H1 (cell line): ENCODE data around the gene EBNA1BP2. TPM values are rescaled to one million over a fixed set of nuclear protein-coding genes. Genes with fewer than 3 reads are reported as not detected.

Experiments used
- CTCF ChIA-PET: fragments of 300-600 bp; sonication (Branson Sonifier 250); formaldehyde crosslinking; loops from one replicate; lab custom pipeline; 2021; ENCODE audit not compliant: partially characterized antibody; lab: Charles Lee
- POLR2A ChIA-PET: fragments of 300-600 bp; sonication (Branson Sonifier 250); formaldehyde crosslinking; loops from one replicate; lab custom pipeline; 2021; ENCODE audit warnings: inconsistent platforms; ENCODE audit not compliant: partially characterized antibody; lab: Charles Lee
- DNase-seq, 2 experiments: peaks; one replicate each; pipeline versions ENCODE4 v3.0.0 to v3.0.0-alpha.2; 2010 to 2022; ENCODE audit warnings: low spot score in 2 of 2, low read depth in 1 of 2, mixed read lengths in 1 of 2
- FAIRE-seq: peaks from 2 replicates; lab custom pipeline; 2011; peaks lifted over from hg19 to GRCh38; lab: Jason Lieb, UNC
- H2AFZ ChIP-seq: 2 replicates; pipeline ENCODE4 v1.8.1; 2012; ENCODE audit warnings: low read length, inconsistent platforms
- H2AK5ac ChIP-seq: 2 replicates; pipeline ENCODE4 v1.6.1; 2013; ENCODE audit warnings: low read depth, low read length
- H2BK120ac ChIP-seq: replicated peaks from 2 replicates; pipeline ENCODE3; 2013; ENCODE audit warnings: low read depth, low read length, inconsistent platforms
- H2BK12ac ChIP-seq: 2 replicates; pipeline ENCODE4 v1.6.1; 2013; ENCODE audit warnings: low read depth, low read length
- H2BK15ac ChIP-seq: 2 replicates; pipeline ENCODE4 v1.6.1; 2013; ENCODE audit warnings: low read length
- H2BK20ac ChIP-seq: 2 replicates; pipeline ENCODE4 v1.6.1; 2013; ENCODE audit warnings: low read length
- H2BK5ac ChIP-seq: 2 replicates; pipeline ENCODE4 v1.6.1; 2013; ENCODE audit warnings: low read depth, low read length
- H3K14ac ChIP-seq: 2 replicates; pipeline ENCODE4 v1.6.1; 2013; ENCODE audit warnings: inconsistent platforms; ENCODE audit not compliant: insufficient read length
- H3K18ac ChIP-seq: 2 replicates; pipeline ENCODE4 v1.6.1; 2013; ENCODE audit warnings: low read length; ENCODE audit errors: extremely low read depth
- H3K23ac ChIP-seq: 2 replicates; pipeline ENCODE4 v1.6.1; 2013; ENCODE audit warnings: inconsistent platforms; ENCODE audit not compliant: insufficient read length
- H3K23me2 ChIP-seq: 2 replicates; pipeline ENCODE4 v1.6.1; 2013; ENCODE audit warnings: low read depth, low read length
- H3K27ac ChIP-seq: 2 replicates; pipeline ENCODE4 v1.6.1; 2011; ENCODE audit warnings: low read depth, low read length, inconsistent platforms
- H3K27me3 ChIP-seq, 4 experiments: replicated peaks in 1 of 4; 1 replicate in 1 of 4; 2 replicates in 3 of 4; pipeline versions ENCODE4 v1.6.1 to v1.8.1; 2011 to 2013; ENCODE audit warnings: low read length in 3 of 4, mild to moderate bottlenecking in 3 of 4, inconsistent platforms in 2 of 4, mixed read lengths in 2 of 4, moderate library complexity in 1 of 4; ENCODE audit not compliant: control insufficient read depth in 3 of 4, insufficient read depth in 3 of 4; ENCODE audit errors: extremely low read depth in 1 of 4
- H3K36me3 ChIP-seq, 4 experiments: 2 replicates each; pipeline versions ENCODE4 v1.6.1 to v1.8.1; 2011 to 2013; ENCODE audit warnings: mild to moderate bottlenecking in 4 of 4, low read length in 3 of 4, moderate library complexity in 2 of 4, control low read depth in 1 of 4, inconsistent platforms in 1 of 4; ENCODE audit not compliant: insufficient read depth in 4 of 4, control insufficient read depth in 2 of 4
- H3K4ac ChIP-seq: replicated peaks from 2 replicates; pipeline ENCODE3; 2013; ENCODE audit warnings: low read length, low read depth, mixed read lengths, inconsistent platforms; ENCODE audit not compliant: insufficient read length
- H3K4me1 ChIP-seq, 4 experiments: replicated peaks in 1 of 4; 1 replicate in 1 of 4; 2 replicates in 3 of 4; pipeline versions ENCODE4 v1.6.1 to v1.8.1; 2011 to 2013; ENCODE audit warnings: low read length in 3 of 4, inconsistent platforms in 2 of 4, mixed read lengths in 1 of 4; ENCODE audit not compliant: insufficient read depth in 4 of 4, control insufficient read depth in 3 of 4
- H3K4me2 ChIP-seq, 2 experiments: 2 replicates each; pipeline versions ENCODE4 v1.6.1 to v1.8.1; 2011 to 2013; ENCODE audit warnings: low read depth in 2 of 2, low read length in 2 of 2, control low read depth in 1 of 2, inconsistent platforms in 1 of 2, mild to moderate bottlenecking in 1 of 2; ENCODE audit not compliant: insufficient read depth in 1 of 2
- H3K4me3 ChIP-seq, 4 experiments: fragments of 200-600, 300-600 bp in 1 of 4; sonication (generic), shearing (Covaris generic), sonication (Bioruptor Twin) in 1 of 4; 2 replicates each; pipeline versions ENCODE4 v1.5.1 to v1.8.1; 2011 to 2016; ENCODE audit warnings: low read length in 4 of 4, low read depth in 3 of 4, control low read depth in 2 of 4, inconsistent platforms in 2 of 4, mild to moderate bottlenecking in 2 of 4, mixed read lengths in 1 of 4, moderate library complexity in 1 of 4; ENCODE audit not compliant: insufficient read depth in 2 of 4; ENCODE audit errors: extremely low read depth in 1 of 4
- H3K56ac ChIP-seq: replicated peaks from 2 replicates; pipeline ENCODE3; 2013; ENCODE audit warnings: low read depth, mild to moderate bottlenecking, mixed read lengths, low read length, inconsistent platforms; ENCODE audit not compliant: insufficient read length
- H3K79me1 ChIP-seq: 2 replicates; pipeline ENCODE4 v1.6.1; 2013; ENCODE audit warnings: low read depth, low read length, control low read depth
- H3K79me2 ChIP-seq, 2 experiments: 2 replicates each; pipeline versions ENCODE4 v1.6.1 to v1.8.1; 2012 to 2013; ENCODE audit warnings: low read length in 2 of 2, mild to moderate bottlenecking in 2 of 2, inconsistent platforms in 1 of 2; ENCODE audit not compliant: insufficient read depth in 2 of 2, control insufficient read depth in 1 of 2
- H3K9ac ChIP-seq, 4 experiments: replicated peaks in 1 of 4; 1 replicate in 1 of 4; 2 replicates in 3 of 4; pipeline versions ENCODE4 v1.6.1 to v1.8.1; 2011 to 2013; ENCODE audit warnings: low read depth in 3 of 4, low read length in 3 of 4, control low read depth in 2 of 4, mild to moderate bottlenecking in 2 of 4, moderate library complexity in 2 of 4, inconsistent platforms in 1 of 4; ENCODE audit errors: extremely low read depth in 1 of 4
- H3K9me3 ChIP-seq, 2 experiments: 2 replicates each; pipeline versions ENCODE4 v1.6.1 to v1.8.1; 2012 to 2013; ENCODE audit warnings: mild to moderate bottlenecking in 2 of 2, moderate library complexity in 2 of 2, control low read depth in 1 of 2, inconsistent platforms in 1 of 2, low read depth in 1 of 2, low read length in 1 of 2, mixed read lengths in 1 of 2; ENCODE audit not compliant: insufficient read depth in 2 of 2
- H4K20me1 ChIP-seq, 2 experiments: replicated peaks in 1 of 2; 2 replicates each; pipeline versions ENCODE3 to v1.8.1; 2011 to 2013; ENCODE audit warnings: inconsistent platforms in 2 of 2, low read length in 2 of 2, mild to moderate bottlenecking in 1 of 2; ENCODE audit not compliant: insufficient read depth in 2 of 2, control insufficient read depth in 1 of 2
- H4K5ac ChIP-seq: 2 replicates; pipeline ENCODE4 v1.6.1; 2013; ENCODE audit warnings: low read length, low read depth, mixed read lengths, inconsistent platforms; ENCODE audit not compliant: insufficient read length
- H4K8ac ChIP-seq: 2 replicates; pipeline ENCODE4 v1.8.0; 2013; ENCODE audit warnings: mild to moderate bottlenecking, moderate library complexity, low read length, inconsistent platforms; ENCODE audit not compliant: insufficient read depth; ENCODE audit errors: extremely low read depth
- H4K91ac ChIP-seq: replicated peaks from 2 replicates; pipeline ENCODE3; 2013; ENCODE audit warnings: low read length, mixed read lengths, inconsistent platforms; ENCODE audit not compliant: insufficient read length
- EGR1 ChIP-seq: IDR thresholded peaks from 2 replicates; pipeline ENCODE4 v1.6.1; 2011; ENCODE audit warnings: low read depth, low read length, borderline replicate concordance
- JUND ChIP-seq: IDR thresholded peaks from 2 replicates; pipeline ENCODE4 v1.6.1; 2011; ENCODE audit warnings: mild to moderate bottlenecking, improper control_type of control experiment, low read length
- KDM5A ChIP-seq: fragments of 200-600 bp; IDR thresholded peaks from 2 replicates; pipeline ENCODE4 v1.7.1; 2012; ENCODE audit warnings: mild to moderate bottlenecking, low read length, inconsistent platforms, mixed read lengths
- POLR2AphosphoS5 ChIP-seq: IDR thresholded peaks from 2 replicates; pipeline ENCODE4 v1.6.1; 2011; ENCODE audit warnings: low read depth, low read length
- RBBP5 ChIP-seq: IDR thresholded peaks from 2 replicates; pipeline ENCODE4 v1.7.1; 2012; ENCODE audit warnings: low read depth, mild to moderate bottlenecking, inconsistent platforms, low read length, moderate library complexity, borderline replicate concordance
- SAP30 ChIP-seq: fragments of 300-600 bp; sonication (generic); IDR thresholded peaks from 2 replicates; pipeline ENCODE4 v1.7.1; 2012; ENCODE audit warnings: low read length, moderate library complexity, mild to moderate bottlenecking, inconsistent platforms; ENCODE audit not compliant: insufficient read depth, insufficient replicate concordance
- SP1 ChIP-seq: IDR thresholded peaks from 2 replicates; pipeline ENCODE4 v1.6.1; 2011; ENCODE audit warnings: low read depth, low read length
- TAF7 ChIP-seq: optimal IDR thresholded peaks from 2 replicates; pipeline ENCODE3; 2011; ENCODE audit warnings: low read depth, mild to moderate bottlenecking, inconsistent platforms, low read length, moderate library complexity, borderline replicate concordance
- TCF12 ChIP-seq: IDR thresholded peaks from 2 replicates; pipeline ENCODE4 v1.6.1; 2011; ENCODE audit warnings: low read depth, mild to moderate bottlenecking, low read length
- WGBS, 2 experiments: shearing (Covaris generic) in 1 of 2; methylation state at CpG; one replicate each; pipeline versions ENCODE4 v1.1.6 to v1.1.7; 2013 to 2015; ENCODE audit warnings: low lambda C conversion rate in 2 of 2, mixed read lengths in 2 of 2, inconsistent platforms in 1 of 2, low coverage in 1 of 2, missing lambda C conversion rate in 1 of 2; ENCODE audit not compliant: insufficient replicate concordance in 2 of 2, insufficient coverage in 1 of 2, insufficient read length in 1 of 2; ENCODE audit errors: extremely low coverage in 1 of 2, missing lambda C conversion rate in 1 of 2; 5-methylcytosine and 5-hydroxymethylcytosine counted together
- polyA plus RNA-seq, 7 experiments: library from polyadenylated mRNA; depleted of rRNA in 3 of 7; stranded (reverse) in 5 of 7; unstranded in 2 of 7; fragments of >200 nt in 5 of 7; fragments of 200-250 nt in 2 of 7; gene quantifications; 1 replicate in 5 of 7; 2 replicates in 1 of 7; 4 replicates in 1 of 7; pipeline versions ENCODE4 v1.2.1 to v1.2.3, GENCODE V29; 2011 to 2013; ENCODE audit warnings: missing spikeins in 2 of 7, mixed read lengths in 2 of 7
- total RNA-seq: library from RNA; stranded (reverse); fragmentation: NEBNext Ultra II Directional; extraction: Animal tissue kit (Norgen Biotek cat#: 25700); gene quantifications from 2 replicates; pipeline ENCODE4 v1.2.1, GENCODE V29; 2021
- TF ChIP-seq, protein P1 (sequence below), 3 experiments: IDR thresholded peaks; 1 replicate in 2 of 3; 2 replicates in 1 of 3; pipeline versions ENCODE4 v1.5.1 to v1.6.1; 2011; ENCODE audit warnings: low read length in 3 of 3, mild to moderate bottlenecking in 3 of 3, inconsistent platforms in 2 of 3, low read depth in 1 of 3, moderate library complexity in 1 of 3; ENCODE audit not compliant: insufficient read depth in 1 of 3; ENCODE audit errors: control extremely low read depth in 1 of 3

EBNA1BP2 gene
- total and polyA plus RNA-seq, 2 of the 8 experiments (the other 6 are each of a cell fraction or from before 2014, with no cell fraction given), result 31.0 to 104 TPM

GRCh38 chr1:43207229-43207853 is 35.3 kb upstream of the EBNA1BP2 start:
- Histone ChIP-seq H3K56ac (no peak overlapping the region), H2BK120ac (peak overlapping the region; percentile 84), H3K4me3 (no peak overlapping the region), H2BK15ac (peak overlapping the region; percentile 82; the same call in 1 of the 2 replicates), H4K8ac (peak overlapping the region; percentile 28; the same call in 1 of the 2 replicates), H3K23ac (no peak overlapping the region), H4K20me1 (no peaks in the 10 kb centered on the region), H3K27me3 (no peaks in the 10 kb centered on the region), H3K9me3 (no peaks in the 10 kb centered on the region), H3K4ac (peak overlapping the region; percentile 17), H2AFZ (peak overlapping the region; percentile 75; the same call in 1 of the 2 replicates), H3K18ac (peak overlapping the region; percentile 73; the same call in 1 of the 2 replicates), H2BK20ac (peak overlapping the region; percentile 62), H3K27ac (peak overlapping the region; percentile 56; the same call in 1 of the 2 replicates), H2BK5ac (peak overlapping the region; percentile 91), H3K4me1 (peaks cover 4 to 13% (median 11%) of the 10 kb centered on the region in 4 experiments), H3K9ac (0 out of 7 replicates have a peak overlapping the region, but pooled peaks of 1 of the 4 experiments have one; percentile 3), H3K14ac (no peak overlapping the region), H3K23me2 (no peaks in the 10 kb centered on the region), H3K36me3 (no peaks in the 10 kb centered on the region), H3K79me1 (no peaks in the 10 kb centered on the region), H2AK5ac (peak overlapping the region; percentile 76), H4K91ac (peak overlapping the region; percentile 84), H4K5ac (no peak overlapping the region), H3K4me2 (peak overlapping the region; percentile 43 to 67; a peak in 3 of 4 replicates), H3K79me2 (no peaks in the 10 kb centered on the region), H2BK12ac (peak overlapping the region; percentile 100)
- DNase-seq (no peak), FAIRE-seq (no peak)
- POLR2A ChIA-PET, result interaction anchor here (0.7 to 2.8 kb wide), 7 partner anchors 9 to 391 kb away, joined by 3 to 12 read pairs (median 4); partner anchors contain the start of genes CDC20 and ERMAP
- CTCF ChIA-PET, result interaction anchor here (0.8 to 3.5 kb wide), 4 partner anchors 9 to 171 kb away, joined by 3 to 14 read pairs (median 4); no protein-coding TSS in a partner anchor
- WGBS, 2 experiments, result 91% methylated on average over 12 of the region's 12 CpGs; no CpG with 5 or more reads in 1 of the 2 experiments
- TF ChIP-seq RBBP5 (no peak), SP1 (no peak), JUND (no peak), POLR2AphosphoS5 (no peak), TCF12 (no peak), KDM5A (no peak), TAF7 (no peak), SAP30 (no peak), EGR1 (no peak)
- TF ChIP-seq, protein P1, sequence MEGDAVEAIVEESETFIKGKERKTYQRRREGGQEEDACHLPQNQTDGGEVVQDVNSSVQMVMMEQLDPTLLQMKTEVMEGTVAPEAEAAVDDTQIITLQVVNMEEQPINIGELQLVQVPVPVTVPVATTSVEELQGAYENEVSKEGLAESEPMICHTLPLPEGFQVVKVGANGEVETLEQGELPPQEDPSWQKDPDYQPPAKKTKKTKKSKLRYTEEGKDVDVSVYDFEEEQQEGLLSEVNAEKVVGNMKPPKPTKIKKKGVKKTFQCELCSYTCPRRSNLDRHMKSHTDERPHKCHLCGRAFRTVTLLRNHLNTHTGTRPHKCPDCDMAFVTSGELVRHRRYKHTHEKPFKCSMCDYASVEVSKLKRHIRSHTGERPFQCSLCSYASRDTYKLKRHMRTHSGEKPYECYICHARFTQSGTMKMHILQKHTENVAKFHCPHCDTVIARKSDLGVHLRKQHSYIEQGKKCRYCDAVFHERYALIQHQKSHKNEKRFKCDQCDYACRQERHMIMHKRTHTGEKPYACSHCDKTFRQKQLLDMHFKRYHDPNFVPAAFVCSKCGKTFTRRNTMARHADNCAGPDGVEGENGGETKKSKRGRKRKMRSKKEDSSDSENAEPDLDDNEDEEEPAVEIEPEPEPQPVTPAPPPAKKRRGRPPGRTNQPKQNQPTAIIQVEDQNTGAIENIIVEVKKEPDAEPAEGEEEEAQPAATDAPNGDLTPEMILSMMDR (IDR thresholded peaks at IDR 0.05; ENCODE audit: control extremely low read depth in 1 of 3, insufficient read depth in 1 of 3, low read depth in 1 of 3, low read length in 3 of 3), result no peak
